ENCODE data around the gene ZSCAN22.
"Not testable (repeated sequence)": the region's sequence is repeated elsewhere in the genome, so short reads cannot be mapped to it uniquely, and the experiment has no call there.

ZSCAN22 gene

GRCh38 chr19:58326914-58327726 lies at the start of gene ZSCAN22:
ZSCAN22 (plus strand) TSS chr19:58326994; CDS start chr19:58334803, 7,809 bp downstream.
- DNase-seq: peak; percentile 91

GRCh38 chr19:58277197-58277596 lies 49.6 kb upstream of the ZSCAN22 start:
- no peak for DNase-seq

- DNase-seq: no peak
Measured at GRCh38 chr19:58277748-58278540, 48.9 kb upstream of the ZSCAN22 start.

GRCh38 chr19:58278541-58279041 lies 48.2 kb upstream of the ZSCAN22 start, which contains the start of gene ZNF8:
ZNF8 (plus strand) TSS chr19:58278955; CDS start chr19:58279082, 127 bp downstream.
- DNase-seq: peak; percentile 99

GRCh38 chr19:58279042-58279924 lies 47.5 kb upstream of the ZSCAN22 start:
- no peak for DNase-seq

GRCh38 chr19:58279925-58280316 lies 46.9 kb upstream of the ZSCAN22 start:
- DNase-seq: no peak

GRCh38 chr19:58284199-58284598 lies 42.6 kb upstream of the ZSCAN22 start:
- DNase-seq: no peak

- DNase-seq: no peak
Measured at GRCh38 chr19:58291943-58292342, 34.9 kb upstream of the ZSCAN22 start.

GRCh38 chr19:58294743-58295374 lies 31.9 kb upstream of the ZSCAN22 start:
- DNase-seq: no peak

- DNase-seq: no peak
Measured at GRCh38 chr19:58296104-58296503, 30.7 kb upstream of the ZSCAN22 start.

GRCh38 chr19:58300620-58301019 lies 26.2 kb upstream of the ZSCAN22 start:
- DNase-seq: no peak

- DNase-seq: no peak
Measured at GRCh38 chr19:58304255-58304654, 22.5 kb upstream of the ZSCAN22 start.

- DNase-seq: no peak
Measured at GRCh38 chr19:58304748-58305064, 22.1 kb upstream of the ZSCAN22 start.

GRCh38 chr19:58305065-58305931 lies 21.5 kb upstream of the ZSCAN22 start, which contains the start of gene ERVK3-1:
ERVK3-1 (plus strand) TSS chr19:58305377; CDS start chr19:58312169, 6,792 bp downstream.
- DNase-seq: peak; percentile 89

GRCh38 chr19:58305932-58306323 lies 20.9 kb upstream of the ZSCAN22 start:
- no peak for DNase-seq

GRCh38 chr19:58307736-58308135 lies 19.1 kb upstream of the ZSCAN22 start:
- no peak for DNase-seq

GRCh38 chr19:58310685-58311084 lies 16.1 kb upstream of the ZSCAN22 start:
- DNase-seq: not testable (repeated sequence)

GRCh38 chr19:58311345-58311865 lies 15.4 kb upstream of the ZSCAN22 start:
- no peak for DNase-seq

GRCh38 chr19:58315580-58315979 lies 11.2 kb upstream of the ZSCAN22 start:
- DNase-seq: no peak

- DNase-seq: no peak
Measured at GRCh38 chr19:58317476-58318072, 9.2 kb upstream of the ZSCAN22 start.

- no peak for DNase-seq
Measured at GRCh38 chr19:58318297-58318696, 8.5 kb upstream of the ZSCAN22 start.

Measured in KG1 (cell line).